ENCODE data around the gene EHHADH. TPM values are rescaled to one million over a fixed set of nuclear protein-coding genes. Genes with fewer than 3 reads are reported as not detected.

EHHADH gene
- total and polyA plus RNA-seq, 2 of the 13 experiments (the other 11 are each of a cell fraction or from before 2014, with no cell fraction given) = 14.5 to 38.9 TPM

- TF ChIP-seq ARID5B (CRISPR knock-in tag; IDR thresholded peaks at IDR 0.05) (0 out of 2 replicates have a peak, but pooled peaks have one; percentile 17), NFIC (IDR thresholded peaks at IDR 0.05; ENCODE audit: low read length) (no peak), CEBPG (CRISPR knock-in tag; IDR thresholded peaks at IDR 0.05) (0 out of 2 replicates have a peak, but pooled peaks have one; percentile 10), RAD51 (IDR thresholded peaks at IDR 0.05; ENCODE audit: borderline replicate concordance) (no peak), XRCC5 (optimal IDR thresholded peaks at IDR 0.05; ENCODE audit: low read length) (peak; percentile 54), ZNF644 (CRISPR knock-in tag; IDR thresholded peaks at IDR 0.05; ENCODE audit: low read depth) (no peak), SAP130 (CRISPR knock-in tag; IDR thresholded peaks at IDR 0.05; ENCODE audit: low read depth) (no peak), ATF2 (CRISPR knock-in tag; IDR thresholded peaks at IDR 0.05) (0 out of 2 replicates have a peak, but pooled peaks have one; percentile 35), TCF7 (IDR thresholded peaks at IDR 0.05; ENCODE audit: low read depth) (no peak), ZNF557 (CRISPR knock-in tag; IDR thresholded peaks at IDR 0.05) (no peak), TGIF2 (CRISPR knock-in tag; IDR thresholded peaks at IDR 0.05) (no peak), NFYC (CRISPR knock-in tag; IDR thresholded peaks at IDR 0.05) (no peak), MAZ (IDR thresholded peaks at IDR 0.05; ENCODE audit: borderline replicate concordance, low read depth, low read length) (no peak), MAZ (CRISPR knock-in tag; IDR thresholded peaks at IDR 0.05; ENCODE audit: low read depth) (no peak), KLF16 (CRISPR knock-in tag; IDR thresholded peaks at IDR 0.05) (0 out of 4 replicates have a peak, but pooled peaks of 1 of the 2 experiments have one; percentile 17), ZNF670 (CRISPR knock-in tag; IDR thresholded peaks at IDR 0.05; ENCODE audit: borderline replicate concordance) (no peak), YY1 (IDR thresholded peaks at IDR 0.05; ENCODE audit: insufficient read depth, insufficient replicate concordance, low read depth, low read length) (no peak), MTERF4 (CRISPR knock-in tag; IDR thresholded peaks at IDR 0.05) (no peak)
- TF ChIP-seq, protein P1, sequence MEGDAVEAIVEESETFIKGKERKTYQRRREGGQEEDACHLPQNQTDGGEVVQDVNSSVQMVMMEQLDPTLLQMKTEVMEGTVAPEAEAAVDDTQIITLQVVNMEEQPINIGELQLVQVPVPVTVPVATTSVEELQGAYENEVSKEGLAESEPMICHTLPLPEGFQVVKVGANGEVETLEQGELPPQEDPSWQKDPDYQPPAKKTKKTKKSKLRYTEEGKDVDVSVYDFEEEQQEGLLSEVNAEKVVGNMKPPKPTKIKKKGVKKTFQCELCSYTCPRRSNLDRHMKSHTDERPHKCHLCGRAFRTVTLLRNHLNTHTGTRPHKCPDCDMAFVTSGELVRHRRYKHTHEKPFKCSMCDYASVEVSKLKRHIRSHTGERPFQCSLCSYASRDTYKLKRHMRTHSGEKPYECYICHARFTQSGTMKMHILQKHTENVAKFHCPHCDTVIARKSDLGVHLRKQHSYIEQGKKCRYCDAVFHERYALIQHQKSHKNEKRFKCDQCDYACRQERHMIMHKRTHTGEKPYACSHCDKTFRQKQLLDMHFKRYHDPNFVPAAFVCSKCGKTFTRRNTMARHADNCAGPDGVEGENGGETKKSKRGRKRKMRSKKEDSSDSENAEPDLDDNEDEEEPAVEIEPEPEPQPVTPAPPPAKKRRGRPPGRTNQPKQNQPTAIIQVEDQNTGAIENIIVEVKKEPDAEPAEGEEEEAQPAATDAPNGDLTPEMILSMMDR (CRISPR knock-in tag; IDR thresholded peaks at IDR 0.05) = peak; percentile 89
- TF ChIP-seq, protein P2, sequence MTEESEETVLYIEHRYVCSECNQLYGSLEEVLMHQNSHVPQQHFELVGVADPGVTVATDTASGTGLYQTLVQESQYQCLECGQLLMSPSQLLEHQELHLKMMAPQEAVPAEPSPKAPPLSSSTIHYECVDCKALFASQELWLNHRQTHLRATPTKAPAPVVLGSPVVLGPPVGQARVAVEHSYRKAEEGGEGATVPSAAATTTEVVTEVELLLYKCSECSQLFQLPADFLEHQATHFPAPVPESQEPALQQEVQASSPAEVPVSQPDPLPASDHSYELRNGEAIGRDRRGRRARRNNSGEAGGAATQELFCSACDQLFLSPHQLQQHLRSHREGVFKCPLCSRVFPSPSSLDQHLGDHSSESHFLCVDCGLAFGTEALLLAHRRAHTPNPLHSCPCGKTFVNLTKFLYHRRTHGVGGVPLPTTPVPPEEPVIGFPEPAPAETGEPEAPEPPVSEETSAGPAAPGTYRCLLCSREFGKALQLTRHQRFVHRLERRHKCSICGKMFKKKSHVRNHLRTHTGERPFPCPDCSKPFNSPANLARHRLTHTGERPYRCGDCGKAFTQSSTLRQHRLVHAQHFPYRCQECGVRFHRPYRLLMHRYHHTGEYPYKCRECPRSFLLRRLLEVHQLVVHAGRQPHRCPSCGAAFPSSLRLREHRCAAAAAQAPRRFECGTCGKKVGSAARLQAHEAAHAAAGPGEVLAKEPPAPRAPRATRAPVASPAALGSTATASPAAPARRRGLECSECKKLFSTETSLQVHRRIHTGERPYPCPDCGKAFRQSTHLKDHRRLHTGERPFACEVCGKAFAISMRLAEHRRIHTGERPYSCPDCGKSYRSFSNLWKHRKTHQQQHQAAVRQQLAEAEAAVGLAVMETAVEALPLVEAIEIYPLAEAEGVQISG (CRISPR knock-in tag; IDR thresholded peaks at IDR 0.05) = no peak
Observed at GRCh38 chr3:185270262-185270955, 16.6 kb upstream of the EHHADH start (continued).
